ENCODE results near the gene CD209.

DNA sequence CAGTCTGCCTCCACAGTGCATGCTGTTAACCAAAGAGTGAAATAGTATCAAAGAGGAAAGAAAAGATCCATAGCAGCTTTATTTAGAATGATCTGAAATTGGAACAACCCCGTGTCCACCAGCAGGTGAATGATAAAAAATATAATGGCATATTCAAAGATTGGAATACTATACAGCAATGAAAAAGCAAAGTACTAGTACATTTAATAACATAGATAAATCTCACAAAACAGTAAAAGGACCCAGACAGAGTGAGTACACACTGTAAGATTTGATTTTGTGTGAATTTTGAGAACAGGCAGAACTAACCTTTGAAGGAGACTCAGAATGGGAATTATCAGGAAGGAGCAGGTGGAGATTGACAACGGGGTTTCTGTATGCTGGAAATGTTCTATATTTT is 837 bp upstream of the CD209 start:
- TF ChIP-seq CTCF (IDR thresholded peaks at IDR 0.05; ENCODE audit: borderline replicate concordance, extremely low read depth, low read length, poor library complexity, severe bottlenecking) (no peak), EZH2 (IDR thresholded peaks at IDR 0.05; ENCODE audit: borderline replicate concordance, low read depth, low read length, severe bottlenecking) (no peak)
